Measurements from ENCODE around the gene CD207. TPM values are rescaled to one million over a fixed set of nuclear protein-coding genes. Genes with fewer than 3 reads are reported as not detected.
A peak's percentile ranks its signal among the peaks of the same experiment; 100 is the strongest.
"Not testable (repeated sequence)": the region's sequence is repeated elsewhere in the genome, so short reads cannot be mapped to it uniquely, and the experiment has no call there.

Gene CD207
- total RNA-seq, 1 donor from 2014 or later = 1.4 TPM

- no peak for ATAC-seq
- intact Hi-C loops (cut with DNase I) = no loop called here
Observed at GRCh38 chr2:70799706-70800105, 35.9 kb downstream of the CD207 start.

GRCh38 chr2:70797996-70798395 lies 37.6 kb downstream of the CD207 start:
- intact Hi-C loops (cut with DNase I); DNase-seq (ENCODE audit: low spot score); ATAC-seq: not testable (repeated sequence)

More at GRCh38 chr2:70799706-70800105, 35.9 kb downstream of the CD207 start:
- no peak for DNase-seq (ENCODE audit: low spot score)

GRCh38 chr2:70797506-70797905 lies 38.1 kb downstream of the CD207 start:
- intact Hi-C loops (cut with DNase I) = no loop called here
- DNase-seq (ENCODE audit: low spot score) = no peak
- no peak for ATAC-seq

GRCh38 chr2:70796262-70796661 lies 39.4 kb downstream of the CD207 start:
- DNase-seq (ENCODE audit: low spot score) (no peak), ATAC-seq (no peak)
- intact Hi-C loops (cut with DNase I) = no loop called here

- DNase-seq (ENCODE audit: low spot score) (no peak), ATAC-seq (no peak)
- intact Hi-C loops (cut with DNase I) = no loop called here
Observed at GRCh38 chr2:70795164-70795995, 40.2 kb downstream of the CD207 start.

GRCh38 chr2:70793450-70793849 lies 42.2 kb downstream of the CD207 start:
- intact Hi-C loops (cut with DNase I) = no loop called here
- ATAC-seq = no peak
- DNase-seq (ENCODE audit: low spot score) = no peak

GRCh38 chr2:70790136-70790828 lies 45.3 kb downstream of the CD207 start, which contains the start of gene FIGLA:
TSS of gene FIGLA (minus strand) at chr2:70790643. CDS start at chr2:70790638, 5 bp downstream.
- intact Hi-C loops (cut with DNase I) = no loop called here
- no peak for DNase-seq (ENCODE audit: low spot score)
- ATAC-seq = peak; percentile 17

GRCh38 chr2:70789304-70790135 lies 46.1 kb downstream of the CD207 start:
- peak; percentile 83 for DNase-seq (ENCODE audit: low spot score)
- intact Hi-C loops (cut with DNase I) = no loop called here
- peak; percentile 83 for ATAC-seq

- ATAC-seq (no peak), DNase-seq (ENCODE audit: low spot score) (no peak)
- intact Hi-C loops (cut with DNase I) = no loop called here
Observed at GRCh38 chr2:70785137-70785911, 50.3 kb downstream of the CD207 start.

GRCh38 chr2:70784320-70784719 lies 51.3 kb downstream of the CD207 start:
- intact Hi-C loops (cut with DNase I) = no loop called here
- ATAC-seq (no peak), DNase-seq (ENCODE audit: low spot score) (no peak)

Other genes with a start within 250 kb of the CD207 start
- gene ADD2, start 67.6 kb downstream of the CD207 start, total RNA-seq = 3.2 TPM
- gene FIGLA, start 45.2 kb downstream of the CD207 start, total RNA-seq = 0.89 TPM
- 1.7 TPM for gene CLEC4F, start 15.2 kb downstream of the CD207 start, total RNA-seq
- gene VAX2, start 64.8 kb upstream of the CD207 start, total RNA-seq = 1.9 TPM
- 1.3 TPM for gene ATP6V1B1, start 100.1 kb upstream of the CD207 start, total RNA-seq
- 2.2 TPM for gene ANKRD53, start 142.8 kb upstream of the CD207 start, total RNA-seq
- gene TEX261, start 159.1 kb upstream of the CD207 start, total RNA-seq = 52.7 TPM
- gene NAGK, start 232.8 kb upstream of the CD207 start, total RNA-seq = 125 TPM

Data from sciatic nerve (tissue), 2 donors.